GM06990 (cell line): ENCODE data around the gene FBXW8.

Source experiments
- DNase-seq: peaks from one replicate; pipeline ENCODE4 v3.0.0-alpha.2; 2011; ENCODE audit not compliant: insufficient read length; ENCODE audit errors: extremely low read depth
- H3K27me3 ChIP-seq: replicated peaks from 2 replicates; pipeline ENCODE4 v1.6.0; 2011; ENCODE audit warnings: low read length; ENCODE audit not compliant: control insufficient read depth, insufficient read depth
- H3K36me3 ChIP-seq: 2 replicates; pipeline ENCODE4 v1.5.1; 2011; ENCODE audit warnings: low read length; ENCODE audit not compliant: control insufficient read depth, insufficient read depth
- H3K4me3 ChIP-seq: replicated peaks from 2 replicates; pipeline ENCODE4 v1.5.1; 2011; ENCODE audit warnings: low read depth, mild to moderate bottlenecking, control low read depth, low read length
- TF ChIP-seq, protein P1 (sequence below): IDR thresholded peaks from 2 replicates; pipeline ENCODE4 v1.5.1; 2011; ENCODE audit warnings: low read length, control low read depth, mild to moderate bottlenecking, inconsistent platforms; ENCODE audit not compliant: insufficient read depth, poor library complexity, severe bottlenecking

The FBXW8 gene

DNA sequence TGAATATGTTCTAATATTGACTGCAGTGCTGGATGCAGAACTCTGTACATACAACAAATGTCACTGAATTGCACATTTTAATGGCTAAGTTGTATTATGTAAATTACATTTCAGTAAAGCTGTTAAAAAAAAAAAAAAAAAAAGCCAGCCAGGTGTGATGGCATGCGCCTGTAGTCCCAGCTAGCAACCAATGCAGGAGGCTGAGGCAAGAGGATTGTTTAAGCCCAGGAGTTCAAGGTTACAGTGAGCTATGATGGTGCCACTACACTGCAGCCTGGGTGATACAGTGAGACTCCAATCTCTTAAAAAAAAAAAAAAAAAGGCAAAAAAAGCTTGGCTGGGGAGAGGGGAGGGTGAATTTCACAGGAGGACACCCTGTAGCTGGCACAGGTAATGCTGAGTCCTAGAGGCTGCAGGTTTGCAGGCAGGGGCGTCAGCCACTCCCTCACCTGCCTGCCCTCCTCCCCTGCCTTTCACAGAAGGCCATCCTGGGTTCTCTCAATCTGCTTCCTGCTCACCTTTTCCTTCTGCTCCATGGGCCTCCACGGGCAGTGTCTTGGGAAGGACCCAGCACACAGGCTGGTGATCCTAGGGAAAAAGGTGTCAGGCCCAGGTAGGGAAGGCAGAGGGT is 147.8 kb downstream of the FBXW8 start:
- TF ChIP-seq, protein P1, sequence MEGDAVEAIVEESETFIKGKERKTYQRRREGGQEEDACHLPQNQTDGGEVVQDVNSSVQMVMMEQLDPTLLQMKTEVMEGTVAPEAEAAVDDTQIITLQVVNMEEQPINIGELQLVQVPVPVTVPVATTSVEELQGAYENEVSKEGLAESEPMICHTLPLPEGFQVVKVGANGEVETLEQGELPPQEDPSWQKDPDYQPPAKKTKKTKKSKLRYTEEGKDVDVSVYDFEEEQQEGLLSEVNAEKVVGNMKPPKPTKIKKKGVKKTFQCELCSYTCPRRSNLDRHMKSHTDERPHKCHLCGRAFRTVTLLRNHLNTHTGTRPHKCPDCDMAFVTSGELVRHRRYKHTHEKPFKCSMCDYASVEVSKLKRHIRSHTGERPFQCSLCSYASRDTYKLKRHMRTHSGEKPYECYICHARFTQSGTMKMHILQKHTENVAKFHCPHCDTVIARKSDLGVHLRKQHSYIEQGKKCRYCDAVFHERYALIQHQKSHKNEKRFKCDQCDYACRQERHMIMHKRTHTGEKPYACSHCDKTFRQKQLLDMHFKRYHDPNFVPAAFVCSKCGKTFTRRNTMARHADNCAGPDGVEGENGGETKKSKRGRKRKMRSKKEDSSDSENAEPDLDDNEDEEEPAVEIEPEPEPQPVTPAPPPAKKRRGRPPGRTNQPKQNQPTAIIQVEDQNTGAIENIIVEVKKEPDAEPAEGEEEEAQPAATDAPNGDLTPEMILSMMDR: no peak
- no peak overlapping the region for H3K4me3 ChIP-seq
- no peak for DNase-seq
- H3K36me3 ChIP-seq: no peaks in the 10 kb centered on the region; the same call in none of the 2 replicates
- H3K27me3 ChIP-seq: no peaks in the 10 kb centered on the region

DNA sequence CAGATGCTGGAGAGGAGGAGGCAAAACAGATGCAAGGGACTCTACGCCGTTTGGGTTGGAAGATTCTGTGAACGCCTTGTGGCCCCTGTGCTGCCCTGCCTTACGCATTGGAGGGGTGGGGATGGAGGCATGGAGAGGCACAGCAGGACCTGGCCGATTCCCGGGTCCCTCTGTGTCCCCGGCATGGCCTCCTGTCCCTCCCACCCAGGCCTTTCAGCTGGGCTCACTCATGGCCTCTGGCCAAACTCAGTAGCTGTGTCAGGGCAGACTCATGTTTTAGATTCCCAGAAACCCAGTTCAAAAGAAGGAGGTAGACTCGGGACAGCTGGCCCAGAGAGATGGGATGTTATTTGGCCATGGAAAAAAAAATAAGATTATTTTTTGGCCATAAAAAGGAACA is 148.4 kb downstream of the FBXW8 start:
- no peak overlapping the region for H3K4me3 ChIP-seq
- H3K36me3 ChIP-seq: no peaks in the 10 kb centered on the region; the same call in 1 of the 2 replicates
- TF ChIP-seq, protein P1: no peak
- H3K27me3 ChIP-seq: no peaks in the 10 kb centered on the region
- DNase-seq: no peak

DNA sequence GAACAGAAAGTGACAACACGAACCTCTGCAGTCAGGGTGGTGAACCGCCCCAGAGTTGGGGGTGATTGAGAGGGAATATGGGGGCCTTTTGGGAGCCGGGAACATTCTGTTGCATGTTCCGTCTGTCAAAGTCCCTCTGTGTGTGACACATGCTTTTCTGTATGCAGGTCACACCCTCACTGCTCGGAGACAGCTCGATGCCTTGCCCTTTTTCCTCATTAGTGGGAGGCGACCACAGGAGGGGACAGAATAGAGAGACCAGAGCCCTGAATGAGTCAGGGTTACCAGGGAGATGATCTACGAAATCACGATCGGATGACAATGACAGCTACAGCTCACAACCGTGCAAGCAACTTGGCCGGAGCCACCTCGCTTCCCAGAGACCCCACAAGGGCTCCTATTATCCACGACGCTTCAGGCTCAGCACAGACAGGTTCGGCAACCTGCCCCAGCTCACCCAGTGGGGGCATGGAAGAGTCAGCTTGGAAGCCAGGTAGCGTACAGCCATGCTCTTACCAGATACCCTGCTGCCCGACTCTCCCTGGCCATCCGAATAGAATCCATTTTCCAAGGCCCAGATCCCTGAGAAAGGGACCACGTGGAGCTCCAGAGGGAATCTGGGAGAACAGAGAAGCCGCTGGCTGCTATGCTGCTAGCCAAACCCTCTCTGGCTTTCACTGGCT is 149.6 kb downstream of the FBXW8 start:
- DNase-seq: no peak
- Histone ChIP-seq H3K4me3 (no peak overlapping the region), H3K27me3 (no peaks in the 10 kb centered on the region), H3K36me3 (no peaks in the 10 kb centered on the region; the same call in 1 of the 2 replicates)
- TF ChIP-seq, protein P1: no peak

DNA sequence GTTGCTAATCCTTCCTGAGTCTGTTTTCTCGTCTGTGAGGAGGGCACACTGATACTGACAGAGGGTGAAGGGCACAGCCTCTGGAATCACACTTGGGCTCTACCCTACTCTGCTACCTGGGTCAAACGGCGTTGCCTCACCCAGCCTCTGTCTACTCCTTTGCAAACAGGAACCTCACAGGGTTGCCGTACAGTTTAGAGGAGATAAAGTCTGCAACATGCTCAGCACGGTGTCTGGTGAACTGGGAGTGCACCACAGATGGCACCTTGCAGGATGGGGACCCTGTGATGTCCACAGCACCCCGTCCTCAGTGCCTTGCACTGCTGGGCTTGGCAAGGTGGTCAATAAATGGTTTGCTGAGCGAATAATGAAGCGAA is 150.2 kb downstream of the FBXW8 start:
- no peak for DNase-seq
- no peaks in the 10 kb centered on the region; the same call in 1 of the 2 replicates for H3K36me3 ChIP-seq
- TF ChIP-seq, protein P1: no peak
- no peaks in the 10 kb centered on the region for H3K27me3 ChIP-seq
- no peak overlapping the region for H3K4me3 ChIP-seq

DNA sequence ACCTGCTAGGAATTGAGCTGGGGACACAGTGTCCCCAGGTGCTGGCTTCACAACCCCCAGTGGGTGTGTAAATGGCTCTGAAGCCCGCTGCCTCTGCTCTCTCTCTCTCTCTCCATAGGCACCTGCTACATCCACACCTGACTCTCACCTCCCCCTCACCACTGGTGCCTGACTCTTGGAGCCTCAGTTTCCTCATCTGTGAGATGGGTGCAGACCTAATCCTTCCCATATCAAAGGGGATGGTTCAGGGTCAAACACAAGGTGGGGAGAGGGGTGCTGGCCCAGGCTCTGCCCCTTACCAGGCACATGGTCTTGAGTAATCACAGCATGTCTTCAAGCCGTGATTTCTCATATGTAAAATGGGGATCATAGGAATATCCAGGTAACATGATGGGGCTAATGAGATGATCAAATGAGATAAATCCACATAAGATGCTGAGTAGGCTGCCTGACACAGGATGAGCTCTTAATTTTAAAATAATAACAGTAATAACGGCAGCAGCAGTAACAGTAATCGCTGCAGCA is 150.9 kb downstream of the FBXW8 start:
- TF ChIP-seq, protein P1: no peak
- H3K4me3 ChIP-seq: no peak overlapping the region
- no peaks in the 10 kb centered on the region; the same call in 1 of the 2 replicates for H3K36me3 ChIP-seq
- no peak for DNase-seq
- no peaks in the 10 kb centered on the region for H3K27me3 ChIP-seq
